Measurements from ENCODE around the gene DOLPP1.
"Not testable (repeated sequence)": the region's sequence is repeated elsewhere in the genome, so short reads cannot be mapped to it uniquely, and the experiment has no call there.

DOLPP1 gene

GRCh38 chr9:129113645-129114304, 32.9 kb downstream of the DOLPP1 start:
- DNase-seq, result no peak

GRCh38 chr9:129118799-129119198, 37.9 kb downstream of the DOLPP1 start:
- no peak for DNase-seq

- no peak for DNase-seq
Measured at GRCh38 chr9:129121483-129121882, 40.6 kb downstream of the DOLPP1 start.

GRCh38 chr9:129122133-129122532, 41.2 kb downstream of the DOLPP1 start:
- DNase-seq, result no peak

GRCh38 chr9:129122976-129123375, 42.1 kb downstream of the DOLPP1 start:
- DNase-seq, result not testable (repeated sequence)

GRCh38 chr9:129124506-129125069, 43.7 kb downstream of the DOLPP1 start:
- DNase-seq, result no peak

- DNase-seq, result no peak
Measured at GRCh38 chr9:129125478-129125877, 44.6 kb downstream of the DOLPP1 start.

GRCh38 chr9:129126749-129127618, 46.1 kb downstream of the DOLPP1 start:
- no peak for DNase-seq

GRCh38 chr9:129128689-129129088, 47.8 kb downstream of the DOLPP1 start:
- DNase-seq, result no peak

GRCh38 chr9:129130271-129130670, 49.4 kb downstream of the DOLPP1 start:
- DNase-seq, result not testable (repeated sequence)

GRCh38 chr9:129130791-129131190, 49.9 kb downstream of the DOLPP1 start:
- DNase-seq, result no peak

GRCh38 chr9:129131300-129132145, 50.6 kb downstream of the DOLPP1 start:
- DNase-seq, result no peak

GRCh38 chr9:129133082-129133481, 52.2 kb downstream of the DOLPP1 start:
- no peak for DNase-seq

- no peak for DNase-seq
Measured at GRCh38 chr9:129135476-129135875, 54.6 kb downstream of the DOLPP1 start.

GRCh38 chr9:129136446-129137035, 55.6 kb downstream of the DOLPP1 start:
- DNase-seq, result no peak

GRCh38 chr9:129137292-129138143, 56.6 kb downstream of the DOLPP1 start:
- no peak for DNase-seq

GRCh38 chr9:129138144-129138462, 57.2 kb downstream of the DOLPP1 start:
- DNase-seq, result no peak

GRCh38 chr9:129138476-129139232, 57.7 kb downstream of the DOLPP1 start:
- no peak for DNase-seq

GRCh38 chr9:129139233-129139992, 58.5 kb downstream of the DOLPP1 start:
- DNase-seq, result peak; percentile 39

- peak; percentile 72 for DNase-seq
Measured at GRCh38 chr9:129139993-129140396, 59.1 kb downstream of the DOLPP1 start.
